ENCODE data around the gene ASTN2.

ASTN2 gene

DNA sequence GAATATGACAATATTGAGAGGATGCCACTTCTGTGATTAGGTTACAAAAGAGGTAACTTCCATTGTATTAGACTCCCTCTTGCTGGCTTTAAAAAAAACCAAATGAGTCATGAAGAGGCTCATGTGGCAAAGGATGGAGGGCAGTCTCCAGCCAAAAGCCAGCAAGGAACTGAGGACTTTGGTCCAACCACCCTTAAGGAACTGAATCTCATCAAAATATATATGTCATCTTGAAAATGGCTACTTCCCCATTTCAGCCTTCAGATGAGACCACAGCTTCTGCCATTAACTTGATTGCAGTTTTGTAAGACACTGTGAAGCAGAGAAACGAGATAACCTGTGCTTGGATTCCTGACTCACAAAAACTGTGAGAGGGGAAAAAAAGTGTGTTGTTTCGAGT, 743.3 kb downstream of the ASTN2 start:
- no peak overlapping the region for H3K27ac Mint-ChIP-seq
- peaks cover 33% of the 10 kb centered on the region for H3K9me3 Mint-ChIP-seq
- H3K27me3 Mint-ChIP-seq (ENCODE audit: low read depth) = no peaks in the 10 kb centered on the region
- no peaks in the 10 kb centered on the region for H3K4me1 Mint-ChIP-seq (ENCODE audit: low read depth)
- H3K36me3 Mint-ChIP-seq (ENCODE audit: low read depth) = peaks cover 4% of the 10 kb centered on the region
- no peak overlapping the region for H3K4me3 Mint-ChIP-seq

DNA sequence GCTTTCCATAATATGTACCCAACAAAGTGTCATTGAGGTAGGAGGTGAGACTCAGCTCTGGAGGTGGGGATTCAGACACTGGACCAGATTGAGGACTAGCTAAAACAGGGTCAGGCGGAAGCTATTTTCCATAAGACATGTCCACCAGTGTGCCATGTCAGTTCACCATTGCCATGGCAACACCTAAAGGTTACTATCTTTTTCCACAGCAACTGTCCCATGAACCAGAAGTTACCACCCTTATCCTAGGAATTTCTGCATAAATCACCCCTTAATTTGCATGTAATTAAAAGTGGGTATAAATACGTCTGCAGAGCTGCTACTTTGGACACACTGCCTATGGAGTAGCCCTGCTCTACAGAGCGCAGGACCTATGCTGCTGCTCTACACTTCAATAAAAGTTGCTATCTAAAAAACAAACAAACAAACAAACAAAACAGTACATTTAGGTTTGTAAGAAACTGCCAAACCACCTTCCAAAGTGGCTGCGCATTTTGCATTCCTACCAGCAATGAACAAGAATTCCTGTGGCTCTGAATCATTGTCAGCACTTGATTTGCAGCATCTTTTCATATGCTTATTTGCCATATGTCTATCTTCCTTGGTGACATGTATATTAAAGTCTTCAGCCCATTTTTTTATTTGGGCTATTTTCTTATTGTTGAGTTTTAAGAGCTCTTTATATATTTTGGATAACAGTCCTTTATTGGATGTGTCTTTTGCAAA, 745.7 kb downstream of the ASTN2 start:
- Mint-ChIP-seq H3K27ac (no peak overlapping the region), H3K4me3 (no peak overlapping the region), H3K36me3 (ENCODE audit: low read depth) (peaks cover 4% of the 10 kb centered on the region), H3K4me1 (ENCODE audit: low read depth) (no peaks in the 10 kb centered on the region), H3K9me3 (peaks cover 21% of the 10 kb centered on the region), H3K27me3 (ENCODE audit: low read depth) (no peaks in the 10 kb centered on the region)

DNA sequence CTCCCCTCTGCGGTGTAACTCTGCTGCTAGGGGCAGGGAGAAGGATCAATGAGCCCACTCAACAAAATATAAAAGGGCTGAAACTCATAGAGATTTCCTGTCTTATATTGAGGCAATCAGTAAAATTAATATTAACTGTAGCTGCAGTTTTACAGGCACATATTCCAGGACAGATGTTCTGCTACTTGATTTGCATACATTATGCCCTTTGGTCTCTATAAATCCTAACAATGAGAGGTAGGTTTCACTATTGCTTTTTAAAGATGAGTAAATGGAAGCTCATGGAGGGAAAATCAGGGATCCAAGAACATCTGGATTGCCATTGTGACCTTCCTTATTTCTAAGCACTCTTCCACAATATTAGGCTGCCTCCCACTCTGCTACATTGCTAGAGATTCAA, 751.3 kb downstream of the ASTN2 start:
- Mint-ChIP-seq H3K27me3 (ENCODE audit: low read depth) (no peaks in the 10 kb centered on the region), H3K9me3 (peaks cover 1% of the 10 kb centered on the region), H3K4me1 (ENCODE audit: low read depth) (no peaks in the 10 kb centered on the region), H3K4me3 (no peak overlapping the region), H3K36me3 (ENCODE audit: low read depth) (no peaks in the 10 kb centered on the region), H3K27ac (no peak overlapping the region)

DNA sequence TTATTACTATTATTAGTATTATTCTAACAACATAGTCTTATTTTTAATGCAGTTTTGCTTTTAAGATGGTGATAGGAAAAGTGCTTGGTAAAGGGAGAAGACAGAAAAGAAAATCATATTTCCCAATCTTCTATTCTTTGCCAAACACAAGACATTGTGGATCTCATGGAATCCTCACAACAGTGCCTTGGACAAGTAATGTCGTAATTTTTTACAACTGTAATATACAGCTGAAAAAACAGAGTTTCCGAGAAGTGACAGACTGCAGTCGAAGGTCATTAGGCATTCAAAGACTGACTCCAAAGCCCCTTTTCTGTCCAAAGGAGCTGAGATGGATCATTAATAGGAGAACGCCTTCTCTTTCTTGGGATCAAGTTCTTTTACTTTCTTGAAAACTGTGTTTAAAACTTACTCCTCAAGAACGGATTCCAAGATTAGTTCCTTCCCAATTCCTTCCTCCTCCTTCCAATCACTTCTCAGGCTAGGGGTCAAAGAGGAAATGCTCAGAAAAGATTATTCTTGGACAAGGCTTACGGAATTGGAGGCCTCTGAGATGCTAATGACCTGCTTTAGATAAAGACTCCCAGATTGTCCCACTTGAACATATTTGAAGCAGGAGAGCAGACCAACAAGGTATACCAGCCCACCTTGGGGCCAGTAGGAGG, 752.1 kb downstream of the ASTN2 start:
- Mint-ChIP-seq H3K4me3 (no peak overlapping the region), H3K27ac (no peak overlapping the region), H3K4me1 (ENCODE audit: low read depth) (no peaks in the 10 kb centered on the region), H3K9me3 (no peaks in the 10 kb centered on the region), H3K36me3 (ENCODE audit: low read depth) (no peaks in the 10 kb centered on the region), H3K27me3 (ENCODE audit: low read depth) (no peaks in the 10 kb centered on the region)

DNA sequence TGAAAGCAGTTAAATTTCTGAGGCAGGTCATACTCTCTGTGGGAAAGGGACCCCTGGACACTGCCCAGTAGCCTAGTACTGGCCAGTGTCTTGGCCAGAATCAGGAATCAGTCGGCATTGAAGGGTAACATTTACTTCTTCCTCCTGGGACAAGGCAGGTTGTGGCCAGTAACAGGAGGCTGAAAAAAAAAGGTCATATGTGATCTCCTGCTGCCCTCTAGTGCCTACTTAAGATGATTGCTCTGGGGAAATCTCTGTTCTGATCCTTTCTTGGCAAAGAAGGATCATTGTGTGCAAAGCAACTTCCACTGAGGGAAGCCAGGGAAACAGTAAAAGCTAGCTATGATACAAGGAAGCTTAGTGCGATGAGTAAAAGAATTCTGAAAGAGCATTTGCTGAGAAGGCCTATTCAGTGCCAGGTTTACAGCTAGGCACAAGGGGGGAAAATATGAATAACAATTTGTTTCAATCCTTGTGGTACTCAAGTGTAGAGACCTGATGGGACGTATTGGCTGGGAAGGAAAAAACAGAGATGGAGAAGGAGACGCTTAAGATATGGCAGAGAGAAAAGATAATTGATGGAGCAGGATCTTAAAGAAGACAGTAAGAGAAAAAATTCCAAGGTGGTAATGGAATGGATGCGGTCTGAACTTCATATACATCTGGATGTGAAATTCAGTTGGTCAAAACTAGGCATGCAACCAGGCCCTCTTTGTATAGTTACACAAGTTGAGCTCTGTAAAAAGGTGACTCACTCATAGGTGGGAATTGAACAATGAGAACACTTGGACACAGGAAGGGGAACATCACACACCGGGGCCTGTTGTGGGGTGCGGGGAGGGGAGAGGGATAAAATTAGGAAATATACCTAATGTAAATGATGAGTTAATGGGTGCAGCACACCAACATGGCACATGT, 753.6 kb downstream of the ASTN2 start:
- Mint-ChIP-seq H3K9me3 (no peaks in the 10 kb centered on the region), H3K4me3 (no peak overlapping the region), H3K36me3 (ENCODE audit: low read depth) (no peaks in the 10 kb centered on the region), H3K27me3 (ENCODE audit: low read depth) (no peaks in the 10 kb centered on the region), H3K27ac (no peak overlapping the region), H3K4me1 (ENCODE audit: low read depth) (no peaks in the 10 kb centered on the region)

DNA sequence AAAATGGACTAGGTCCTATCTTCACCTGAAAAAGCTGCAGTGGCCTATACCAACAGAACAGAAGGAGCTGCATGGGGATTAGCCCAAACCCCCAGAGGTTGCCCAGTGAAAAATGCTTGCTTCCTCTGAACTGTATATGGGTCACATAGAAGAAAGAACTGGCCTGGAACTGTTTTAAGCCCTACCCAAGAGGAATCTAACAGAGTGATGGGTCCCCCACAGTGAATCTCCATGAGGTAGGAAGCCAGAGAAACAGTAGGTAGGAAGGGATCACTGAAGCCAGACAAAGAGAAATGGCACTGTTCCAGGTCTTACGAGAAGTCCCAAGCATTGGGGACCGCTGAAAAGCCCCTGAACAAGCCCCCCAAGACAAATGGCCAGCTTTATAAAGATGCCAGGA, 756.6 kb downstream of the ASTN2 start:
- Mint-ChIP-seq H3K4me3 (no peak overlapping the region), H3K4me1 (ENCODE audit: low read depth) (no peaks in the 10 kb centered on the region), H3K27ac (no peak overlapping the region), H3K9me3 (no peaks in the 10 kb centered on the region), H3K36me3 (ENCODE audit: low read depth) (no peaks in the 10 kb centered on the region), H3K27me3 (ENCODE audit: low read depth) (no peaks in the 10 kb centered on the region)

DNA sequence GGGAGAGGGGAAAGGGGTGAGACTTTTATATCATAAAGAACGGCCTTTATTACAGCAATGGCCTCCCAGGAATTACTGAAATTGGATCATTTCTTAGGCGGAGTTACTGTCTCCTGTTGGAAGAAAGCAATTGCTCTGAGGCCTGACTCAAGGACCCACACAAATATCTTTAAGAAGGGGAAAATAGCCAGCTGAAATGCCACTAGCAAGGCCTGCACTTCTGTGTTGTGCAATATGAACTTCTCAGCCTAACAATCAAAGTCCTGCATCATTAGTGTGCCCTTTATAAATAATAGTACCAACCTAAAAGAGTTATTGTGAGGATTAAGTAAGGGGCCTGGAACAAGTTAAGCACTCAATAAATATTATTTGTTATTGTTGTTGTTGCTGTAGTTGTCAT, 757.9 kb downstream of the ASTN2 start:
- H3K9me3 Mint-ChIP-seq = no peaks in the 10 kb centered on the region
- no peak overlapping the region for H3K4me3 Mint-ChIP-seq
- H3K27me3 Mint-ChIP-seq (ENCODE audit: low read depth) = no peaks in the 10 kb centered on the region
- H3K36me3 Mint-ChIP-seq (ENCODE audit: low read depth) = no peaks in the 10 kb centered on the region
- H3K4me1 Mint-ChIP-seq (ENCODE audit: low read depth) = no peaks in the 10 kb centered on the region
- H3K27ac Mint-ChIP-seq = no peak overlapping the region

DNA sequence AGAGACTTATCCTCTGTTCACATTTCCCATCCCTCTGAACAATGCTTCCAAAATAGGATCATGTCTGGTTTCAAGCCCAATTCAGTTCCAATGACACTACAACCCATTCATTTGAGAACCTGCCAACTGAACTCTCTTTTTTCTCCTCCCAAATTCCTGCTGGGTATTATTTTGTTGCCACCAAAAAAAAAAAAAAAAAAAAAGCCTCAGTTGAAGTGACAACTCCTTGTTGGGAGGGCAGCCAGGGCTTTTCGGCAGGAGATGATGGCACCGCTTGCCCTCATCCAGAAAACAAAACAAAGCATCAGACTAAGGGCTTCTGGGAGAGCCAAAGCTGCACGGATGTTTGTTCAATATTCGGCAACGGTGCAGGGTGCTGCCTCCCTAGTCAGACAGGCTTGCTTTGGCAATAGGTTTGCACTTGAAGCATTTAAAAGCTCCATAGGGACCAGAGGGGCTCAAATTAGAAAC, 758.3 kb downstream of the ASTN2 start:
- Mint-ChIP-seq H3K36me3 (ENCODE audit: low read depth) (no peaks in the 10 kb centered on the region), H3K4me1 (ENCODE audit: low read depth) (no peaks in the 10 kb centered on the region), H3K9me3 (no peaks in the 10 kb centered on the region), H3K27me3 (ENCODE audit: low read depth) (no peaks in the 10 kb centered on the region), H3K4me3 (no peak overlapping the region), H3K27ac (no peak overlapping the region)

DNA sequence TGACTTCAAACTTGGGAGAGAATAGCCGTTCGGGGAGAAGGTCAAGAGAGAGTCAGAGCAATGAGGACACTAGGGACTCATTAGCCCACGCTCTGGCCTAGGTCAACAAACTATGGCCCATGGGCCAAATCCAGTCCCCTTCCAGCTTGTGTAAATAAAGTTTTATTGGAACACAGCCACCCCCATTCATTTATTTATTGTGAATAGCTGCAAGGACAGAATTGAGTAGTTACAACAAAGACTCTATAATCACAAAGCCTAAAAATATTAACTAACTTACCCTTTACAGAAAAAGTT, 760.9 kb downstream of the ASTN2 start:
- no peaks in the 10 kb centered on the region for H3K4me1 Mint-ChIP-seq (ENCODE audit: low read depth)
- no peaks in the 10 kb centered on the region for H3K27me3 Mint-ChIP-seq (ENCODE audit: low read depth)
- no peaks in the 10 kb centered on the region for H3K36me3 Mint-ChIP-seq (ENCODE audit: low read depth)
- no peaks in the 10 kb centered on the region for H3K9me3 Mint-ChIP-seq
- no peak overlapping the region for H3K4me3 Mint-ChIP-seq
- no peak overlapping the region for H3K27ac Mint-ChIP-seq

DNA sequence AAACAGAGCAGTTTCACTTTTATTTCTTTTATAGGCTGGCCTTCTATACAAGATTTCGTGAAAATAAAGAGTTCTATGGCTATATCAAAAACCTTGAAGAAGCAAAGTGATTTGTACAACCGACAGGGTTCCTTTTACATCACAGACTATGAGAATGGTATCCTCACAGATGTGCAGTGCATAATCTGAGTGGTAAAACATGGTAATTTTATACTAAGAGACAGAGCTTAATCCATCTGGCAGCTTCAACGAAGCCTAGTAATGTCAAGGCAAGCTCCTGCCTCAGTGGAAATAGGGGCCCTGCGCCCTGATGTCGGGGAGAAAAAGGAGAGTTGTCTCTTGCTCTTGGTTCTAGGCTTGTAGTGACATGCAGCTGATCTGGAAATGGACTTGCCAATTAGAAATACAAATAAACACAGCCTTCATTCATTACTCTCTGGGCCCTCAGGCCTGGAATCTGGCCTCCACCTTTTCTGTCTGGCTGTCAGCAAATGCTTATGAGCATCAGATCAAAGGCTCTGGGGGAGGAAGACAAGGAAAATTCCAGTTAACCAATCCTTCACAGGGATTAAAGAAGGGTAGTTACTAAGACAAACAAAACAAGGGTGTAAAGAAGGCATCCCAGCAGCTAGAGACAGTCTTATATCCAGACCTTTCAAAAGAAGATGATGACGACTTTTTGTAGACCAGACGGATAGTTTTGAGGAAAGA, 761.4 kb downstream of the ASTN2 start:
- H3K36me3 Mint-ChIP-seq (ENCODE audit: low read depth) = no peaks in the 10 kb centered on the region
- no peaks in the 10 kb centered on the region for H3K27me3 Mint-ChIP-seq (ENCODE audit: low read depth)
- H3K4me1 Mint-ChIP-seq (ENCODE audit: low read depth) = no peaks in the 10 kb centered on the region
- H3K9me3 Mint-ChIP-seq = no peaks in the 10 kb centered on the region
- H3K4me3 Mint-ChIP-seq = no peak overlapping the region
- no peak overlapping the region for H3K27ac Mint-ChIP-seq

DNA sequence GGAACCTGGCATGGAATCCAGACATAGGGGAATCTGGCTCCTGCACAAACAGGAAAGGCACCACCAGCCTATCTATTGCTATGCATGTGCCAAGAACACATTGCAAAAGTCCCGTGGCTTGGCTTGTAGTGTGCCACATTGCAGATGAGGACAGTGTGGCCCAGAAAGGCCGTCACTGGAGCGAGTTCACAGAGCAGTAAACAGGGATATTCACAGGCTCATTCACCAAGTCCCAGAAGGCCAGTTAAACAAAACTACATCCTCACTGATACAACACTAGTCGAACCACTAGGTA, 767.4 kb downstream of the ASTN2 start:
- H3K9me3 Mint-ChIP-seq = no peaks in the 10 kb centered on the region
- no peak overlapping the region for H3K4me3 Mint-ChIP-seq
- no peaks in the 10 kb centered on the region for H3K27me3 Mint-ChIP-seq (ENCODE audit: low read depth)
- no peaks in the 10 kb centered on the region for H3K36me3 Mint-ChIP-seq (ENCODE audit: low read depth)
- no peak overlapping the region for H3K27ac Mint-ChIP-seq
- no peaks in the 10 kb centered on the region for H3K4me1 Mint-ChIP-seq (ENCODE audit: low read depth)

DNA sequence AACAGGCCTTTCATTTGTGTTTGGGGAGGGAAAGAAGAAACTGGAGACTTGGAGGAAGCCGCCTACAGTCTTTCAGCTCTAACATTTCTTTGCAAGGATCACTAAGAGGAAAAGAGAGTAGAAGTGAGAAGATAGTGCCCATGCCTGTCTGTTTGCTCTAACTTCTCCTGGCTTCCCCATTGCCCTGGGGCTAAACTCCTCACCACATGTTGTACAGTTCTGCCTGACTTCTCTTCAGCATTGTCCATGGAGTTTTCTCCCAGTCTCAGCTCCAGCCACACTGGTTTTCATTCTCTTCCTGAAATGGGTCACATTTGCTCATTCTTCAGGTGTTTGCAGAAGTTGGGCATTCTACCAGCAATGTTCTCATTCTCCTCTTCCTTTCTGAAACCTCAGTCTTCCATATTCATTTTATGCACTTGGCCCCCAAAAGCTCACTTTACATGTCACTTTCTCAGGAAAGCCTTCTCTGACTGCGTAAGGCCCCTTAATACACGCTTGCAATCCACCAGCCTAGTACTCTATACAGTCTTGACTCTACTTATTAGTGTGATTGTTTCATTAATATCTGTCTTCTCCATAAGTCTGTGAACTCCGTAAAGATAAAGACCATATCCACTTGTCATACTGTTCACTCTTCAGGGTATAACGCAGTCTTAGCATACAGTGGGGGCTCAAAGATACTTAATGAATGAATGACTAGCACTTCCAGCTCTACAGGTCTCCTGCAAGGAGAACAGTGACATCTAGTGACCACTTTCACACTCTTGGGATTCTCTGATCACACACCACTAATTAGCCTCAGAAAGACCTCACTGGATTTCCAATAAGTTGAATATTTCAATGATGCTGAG, 768.0 kb downstream of the ASTN2 start:
- H3K4me3 Mint-ChIP-seq = no peak overlapping the region
- no peaks in the 10 kb centered on the region for H3K9me3 Mint-ChIP-seq
- H3K36me3 Mint-ChIP-seq (ENCODE audit: low read depth) = no peaks in the 10 kb centered on the region
- H3K4me1 Mint-ChIP-seq (ENCODE audit: low read depth) = no peaks in the 10 kb centered on the region
- no peak overlapping the region for H3K27ac Mint-ChIP-seq
- no peaks in the 10 kb centered on the region for H3K27me3 Mint-ChIP-seq (ENCODE audit: low read depth)

DNA sequence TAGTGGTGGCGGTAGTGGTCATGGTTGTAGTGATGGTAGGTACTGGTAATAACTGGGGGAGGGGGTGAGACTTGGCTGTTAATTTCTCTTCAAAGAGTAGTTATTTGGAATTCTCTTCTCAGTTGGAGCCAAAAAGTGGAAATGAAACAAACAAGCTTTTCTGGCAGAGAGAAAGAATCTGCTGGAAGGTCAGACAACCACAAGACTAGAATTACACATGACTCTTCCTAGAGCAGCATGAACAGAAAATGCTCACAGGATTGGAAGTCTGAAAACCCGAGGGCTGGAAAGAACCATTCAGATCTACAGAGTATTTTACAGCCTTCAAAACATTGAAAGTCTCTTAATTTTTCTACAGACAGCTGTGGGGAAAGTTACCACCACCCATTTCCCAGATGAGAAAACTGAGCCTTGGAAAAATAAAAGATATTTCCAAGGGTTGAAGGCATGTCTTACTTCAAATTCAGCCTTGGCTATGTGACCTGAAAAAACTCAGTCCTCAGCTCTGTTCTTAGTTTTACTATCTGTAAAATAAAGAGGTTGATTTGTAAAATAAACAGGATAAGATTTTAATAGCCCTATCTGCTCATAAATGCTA, 770.7 kb downstream of the ASTN2 start:
- Mint-ChIP-seq H3K36me3 (ENCODE audit: low read depth) (no peaks in the 10 kb centered on the region), H3K4me3 (no peak overlapping the region), H3K9me3 (no peaks in the 10 kb centered on the region), H3K27me3 (ENCODE audit: low read depth) (no peaks in the 10 kb centered on the region), H3K27ac (no peak overlapping the region), H3K4me1 (ENCODE audit: low read depth) (no peaks in the 10 kb centered on the region)

DNA sequence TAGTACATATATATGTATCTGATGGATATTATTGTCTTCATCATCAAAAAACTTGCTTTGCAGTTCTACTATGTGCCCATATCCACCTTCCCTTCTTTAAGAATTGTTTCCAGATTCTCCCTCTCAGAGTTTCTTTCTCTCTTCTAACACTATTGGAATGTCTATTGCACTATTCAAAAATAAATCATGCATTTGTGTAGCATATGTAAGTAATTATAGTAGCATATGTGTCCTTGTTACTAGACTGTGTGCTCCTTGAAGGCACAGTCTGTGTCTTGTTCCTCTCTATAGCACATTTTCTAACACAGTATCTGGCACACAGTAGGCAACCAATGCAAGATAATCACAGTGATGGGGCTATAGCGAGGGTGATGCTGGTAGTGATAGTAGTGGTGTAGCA, 771.2 kb downstream of the ASTN2 start:
- Mint-ChIP-seq H3K27me3 (ENCODE audit: low read depth) (no peaks in the 10 kb centered on the region), H3K36me3 (ENCODE audit: low read depth) (no peaks in the 10 kb centered on the region), H3K9me3 (no peaks in the 10 kb centered on the region), H3K4me3 (no peak overlapping the region), H3K4me1 (ENCODE audit: low read depth) (no peaks in the 10 kb centered on the region), H3K27ac (no peak overlapping the region)

Measured in T-helper 1 cell treated with Interleukin-12 subunit alpha and Interleukin-12 subunit beta and Interleukin-4 antibody, amounts not matched to agents 30 μg/mL and 1 μg/mL, for 36 hours (primary cell).